GM12865 (cell line): ENCODE results near the gene JMJD8.
"Not testable (repeated sequence)": the region's sequence is repeated elsewhere in the genome, so short reads cannot be mapped to it uniquely, and the experiment has no call there.

Experiments used
- DNase-seq: peaks from one replicate; pipeline ENCODE4 v3.0.0; 2010; ENCODE audit warnings: low read depth
- H3K4me3 ChIP-seq: 2 replicates; pipeline ENCODE4 v1.5.1; 2011; ENCODE audit warnings: mild to moderate bottlenecking, low read depth, low read length, control low read depth
- TF ChIP-seq, protein P1 (sequence below): IDR thresholded peaks from 2 replicates; pipeline ENCODE4 v1.5.1; 2011; ENCODE audit warnings: low read length, control low read depth, low read depth, inconsistent platforms; ENCODE audit not compliant: insufficient read depth; ENCODE audit errors: missing control alignments

Gene JMJD8

DNA sequence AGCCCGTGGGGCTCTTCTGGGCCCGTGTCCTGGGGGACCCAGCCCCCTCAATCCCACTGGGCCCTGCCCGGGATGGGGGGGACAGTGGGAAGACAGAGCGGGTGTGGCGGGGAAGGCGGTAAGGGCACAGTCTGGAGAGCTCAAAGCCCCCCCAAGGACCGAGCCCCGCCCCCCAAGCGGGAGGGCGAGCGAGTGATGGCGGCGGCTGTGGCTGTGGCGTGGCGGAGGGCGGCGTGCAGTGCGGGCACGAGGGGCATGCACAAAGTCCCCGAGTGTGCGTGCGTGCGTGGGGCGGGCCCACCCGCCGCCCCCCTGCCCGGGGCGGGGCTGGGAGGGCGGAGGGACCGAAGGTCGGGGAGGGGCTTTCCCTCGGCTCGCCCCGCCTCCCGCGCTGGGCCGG lies 9.6 kb upstream of the JMJD8 start:
- no peak for DNase-seq
- H3K4me3 ChIP-seq, result no peak overlapping the region
- TF ChIP-seq, protein P1, sequence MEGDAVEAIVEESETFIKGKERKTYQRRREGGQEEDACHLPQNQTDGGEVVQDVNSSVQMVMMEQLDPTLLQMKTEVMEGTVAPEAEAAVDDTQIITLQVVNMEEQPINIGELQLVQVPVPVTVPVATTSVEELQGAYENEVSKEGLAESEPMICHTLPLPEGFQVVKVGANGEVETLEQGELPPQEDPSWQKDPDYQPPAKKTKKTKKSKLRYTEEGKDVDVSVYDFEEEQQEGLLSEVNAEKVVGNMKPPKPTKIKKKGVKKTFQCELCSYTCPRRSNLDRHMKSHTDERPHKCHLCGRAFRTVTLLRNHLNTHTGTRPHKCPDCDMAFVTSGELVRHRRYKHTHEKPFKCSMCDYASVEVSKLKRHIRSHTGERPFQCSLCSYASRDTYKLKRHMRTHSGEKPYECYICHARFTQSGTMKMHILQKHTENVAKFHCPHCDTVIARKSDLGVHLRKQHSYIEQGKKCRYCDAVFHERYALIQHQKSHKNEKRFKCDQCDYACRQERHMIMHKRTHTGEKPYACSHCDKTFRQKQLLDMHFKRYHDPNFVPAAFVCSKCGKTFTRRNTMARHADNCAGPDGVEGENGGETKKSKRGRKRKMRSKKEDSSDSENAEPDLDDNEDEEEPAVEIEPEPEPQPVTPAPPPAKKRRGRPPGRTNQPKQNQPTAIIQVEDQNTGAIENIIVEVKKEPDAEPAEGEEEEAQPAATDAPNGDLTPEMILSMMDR, result no peak

DNA sequence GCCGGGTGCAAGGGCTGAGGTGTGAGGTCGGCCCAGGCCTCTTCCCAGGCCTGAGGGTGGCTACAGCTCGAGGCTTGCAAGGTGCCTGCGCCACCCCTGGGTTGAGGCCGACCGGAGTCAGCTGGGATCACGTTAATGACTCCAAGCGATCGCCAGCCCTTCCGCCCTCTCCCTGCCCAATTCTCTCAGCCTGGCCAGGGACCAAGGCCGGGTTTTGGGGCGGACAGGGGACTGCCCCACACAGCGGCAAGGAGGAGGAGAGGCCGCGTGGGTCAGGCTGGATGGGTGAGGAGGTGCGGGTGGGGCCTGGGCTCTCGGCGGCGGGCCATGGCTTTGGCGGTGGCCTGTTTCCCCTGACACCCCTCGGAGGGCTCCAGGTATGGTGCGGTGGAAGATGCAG lies 9.2 kb upstream of the JMJD8 start:
- TF ChIP-seq, protein P1, result no peak
- no peak for DNase-seq
- no peak overlapping the region for H3K4me3 ChIP-seq

DNA sequence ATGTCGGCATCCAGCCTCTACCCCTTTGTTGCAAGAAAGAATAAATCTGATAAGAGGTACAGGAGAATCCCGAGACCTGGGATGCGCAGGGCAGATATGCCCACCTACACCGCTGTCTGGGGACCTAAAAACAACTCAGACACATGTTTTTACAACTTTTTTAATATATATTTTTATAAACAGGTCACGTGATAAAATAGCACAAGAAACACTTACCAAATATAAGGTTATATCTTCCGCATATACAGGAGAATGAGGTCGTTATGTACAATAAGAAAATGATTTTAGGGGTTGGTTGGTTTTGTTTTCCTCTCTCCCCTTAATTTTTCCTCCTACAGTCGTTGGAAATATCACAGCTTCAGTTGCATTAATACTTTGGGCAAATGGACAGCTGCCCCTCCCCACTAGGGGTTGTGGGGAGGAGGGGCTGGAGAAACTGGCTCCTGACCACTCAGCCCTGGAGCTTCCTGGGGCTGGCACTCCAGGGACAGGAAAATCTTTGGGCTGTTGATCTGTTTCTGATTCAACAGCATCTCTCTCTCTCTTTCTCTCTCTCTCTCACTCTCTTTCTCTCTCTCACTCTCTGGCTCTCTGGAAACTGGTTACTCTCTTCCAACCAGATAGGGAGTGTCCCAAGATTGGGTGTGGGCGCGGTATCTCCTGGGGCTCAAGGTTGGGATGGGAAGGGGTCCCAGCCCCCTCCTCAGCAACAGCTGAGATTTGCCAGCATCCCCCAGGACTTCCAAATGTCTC lies 8.4 kb upstream of the JMJD8 start:
- TF ChIP-seq, protein P1, result no peak
- H3K4me3 ChIP-seq, result no peak overlapping the region
- DNase-seq, result no peak

GRCh38 chr16:691242-691641 lies 7.1 kb upstream of the JMJD8 start:
- not testable (repeated sequence) for H3K4me3 ChIP-seq, DNase-seq

DNA sequence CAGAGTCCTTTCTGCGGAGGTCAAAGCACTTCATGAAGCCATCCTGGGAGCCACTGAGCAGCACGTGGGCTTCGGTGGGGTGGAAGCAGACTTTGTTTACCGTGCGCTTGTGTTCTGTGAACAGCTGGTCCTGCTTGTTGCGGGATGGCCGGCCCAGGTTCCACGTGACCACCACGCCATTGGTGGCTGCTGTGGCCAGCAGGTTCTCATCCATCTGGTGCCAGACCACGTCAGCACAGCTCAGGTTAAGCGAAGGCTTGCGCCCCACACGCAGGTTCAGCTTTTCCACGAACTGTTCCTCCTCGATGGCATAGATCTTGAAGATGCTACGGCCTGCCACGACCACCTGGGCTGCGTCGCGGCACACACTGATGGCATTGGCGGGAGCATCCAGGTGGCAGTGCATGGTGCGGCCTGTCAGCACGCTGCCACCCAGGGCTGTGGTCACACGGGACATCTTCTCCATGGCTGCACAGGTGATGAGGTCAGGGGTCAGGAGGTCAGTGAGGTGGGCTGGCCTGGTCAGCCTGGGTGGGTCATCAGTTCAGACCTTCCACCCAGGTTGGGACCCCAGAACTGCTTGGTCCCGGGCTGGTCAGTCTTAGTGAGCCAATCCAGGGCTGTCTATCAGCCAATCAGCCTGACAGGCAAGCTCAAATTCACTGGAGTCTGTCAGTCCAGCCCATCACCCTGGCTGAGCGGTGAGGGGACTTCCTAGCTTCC lies 5.2 kb upstream of the JMJD8 start:
- TF ChIP-seq, protein P1, result no peak
- H3K4me3 ChIP-seq, result peak overlapping the region; percentile 75
- DNase-seq, result no peak

GRCh38 chr16:687499-687898 lies 3.4 kb upstream of the JMJD8 start:
- DNase-seq, result no peak
- TF ChIP-seq, protein P1, result no peak
- H3K4me3 ChIP-seq, result no peak overlapping the region

DNA sequence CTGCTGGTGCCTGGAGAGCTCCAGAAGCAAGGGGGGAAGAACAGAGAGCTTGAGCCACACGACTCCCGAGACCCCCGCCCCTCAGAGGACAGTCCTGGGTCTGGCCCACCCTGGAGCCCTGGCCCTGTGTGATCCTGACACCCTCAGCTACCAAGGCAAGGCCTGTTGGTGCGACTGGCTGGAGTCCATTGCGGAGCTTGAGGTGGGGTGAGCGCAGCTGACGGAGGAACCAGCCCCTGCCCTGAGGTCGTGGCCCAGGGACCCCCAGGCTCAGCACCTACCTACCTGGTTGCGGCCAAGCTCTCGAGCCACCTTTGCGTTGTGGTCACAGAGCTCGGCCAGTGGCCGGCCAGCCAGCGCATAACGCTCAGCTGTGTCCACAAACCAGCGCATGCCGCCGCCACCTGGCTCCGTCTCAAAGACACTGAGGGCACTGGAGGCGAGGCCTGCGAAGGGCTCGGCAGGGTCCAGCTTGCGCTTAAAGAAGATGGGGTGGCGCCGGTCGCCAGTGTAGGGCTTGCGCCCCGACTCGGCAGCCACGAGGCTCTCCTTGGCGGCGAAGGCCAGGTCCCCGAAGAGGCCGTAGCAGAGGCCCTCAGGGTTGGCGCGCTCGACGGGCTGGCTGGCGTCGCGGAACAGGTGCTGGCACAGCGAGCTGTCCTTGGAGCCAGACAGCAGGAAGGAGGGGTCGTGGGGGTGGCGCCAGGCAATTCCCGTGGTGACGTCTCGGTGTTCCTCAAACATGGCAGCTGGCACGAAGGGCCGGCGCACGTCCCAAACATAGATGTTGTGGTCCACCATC lies 2.5 kb upstream of the JMJD8 start:
- DNase-seq, result no peak
- TF ChIP-seq, protein P1, result no peak
- H3K4me3 ChIP-seq, result no peak overlapping the region
